SH-SY5Y (cell line): ENCODE results near the gene CIB1.

Source experiments
- GATA2 ChIP-seq: IDR thresholded peaks from 2 replicates; pipeline ENCODE4 v1.6.1; 2011; ENCODE audit warnings: mild to moderate bottlenecking, low read depth, low read length
- GATA3 ChIP-seq: IDR thresholded peaks from 2 replicates; pipeline ENCODE4 v1.6.1; 2011; ENCODE audit warnings: low read depth, mild to moderate bottlenecking, low read length, moderate library complexity

DNA sequence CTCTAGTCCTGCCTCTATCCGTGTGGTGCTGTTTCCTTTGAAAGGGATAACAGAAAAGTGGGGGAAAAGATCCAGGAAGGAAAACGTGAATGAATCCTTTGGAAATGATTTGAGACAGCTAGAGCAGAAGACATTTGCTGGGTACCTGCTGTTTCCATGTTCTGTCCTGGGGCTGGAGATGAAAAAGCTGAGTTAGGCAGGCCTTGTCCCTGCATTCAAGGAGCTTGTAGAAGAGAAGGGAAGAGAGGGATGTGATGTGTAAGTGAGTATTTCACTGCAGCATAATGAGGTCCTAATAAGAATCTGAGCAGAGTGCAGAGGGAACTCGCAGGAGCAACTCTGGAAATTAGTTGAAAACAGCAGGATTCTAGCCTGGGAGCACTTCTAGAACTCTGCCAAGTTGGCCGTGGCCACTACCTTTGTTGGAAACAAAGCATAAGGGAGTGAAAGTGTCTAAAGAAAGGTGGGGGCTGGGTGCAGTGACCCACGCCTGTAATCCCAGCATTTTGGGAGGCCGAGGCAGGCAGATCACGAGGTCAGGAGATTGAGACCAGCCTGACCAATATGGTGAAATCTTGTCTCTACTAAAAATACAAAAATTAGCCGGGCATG, 46.4 kb downstream of the CIB1 start:
- TF ChIP-seq GATA3 = no peak
- no peak for TF ChIP-seq GATA2
